DMS 273 (cell line): ENCODE data around the gene BEND5.

Experiments
- DNase-seq: peaks from one replicate; lab custom pipeline; 2025; ENCODE audit not compliant: unreplicated experiment; lab: John Stamatoyannopoulos, UW

Gene BEND5

GRCh38 chr1:48725341-48726046 lies 51.2 kb downstream of the BEND5 start:
- DNase-seq = no peak

GRCh38 chr1:48720929-48721328 lies 55.8 kb downstream of the BEND5 start:
- no peak for DNase-seq

GRCh38 chr1:48718705-48719104 lies 58.0 kb downstream of the BEND5 start:
- no peak for DNase-seq

- no peak for DNase-seq
Observed at GRCh38 chr1:48718116-48718630, 58.5 kb downstream of the BEND5 start.

- no peak for DNase-seq
Observed at GRCh38 chr1:48717082-48717481, 59.6 kb downstream of the BEND5 start.

GRCh38 chr1:48715921-48716320 lies 60.8 kb downstream of the BEND5 start:
- DNase-seq = no peak

GRCh38 chr1:48710915-48711314 lies 65.8 kb downstream of the BEND5 start:
- DNase-seq = no peak

- no peak for DNase-seq
Observed at GRCh38 chr1:48710318-48710717, 66.4 kb downstream of the BEND5 start.

- no peak for DNase-seq
Observed at GRCh38 chr1:48704736-48705135, 72.0 kb downstream of the BEND5 start.

GRCh38 chr1:48701445-48701844 lies 75.2 kb downstream of the BEND5 start:
- no peak for DNase-seq

- DNase-seq = peak; percentile 83
Observed at GRCh38 chr1:48697066-48697707, 79.5 kb downstream of the BEND5 start.

- no peak for DNase-seq
Observed at GRCh38 chr1:48695161-48695560, 81.5 kb downstream of the BEND5 start.

GRCh38 chr1:48693674-48694320 lies 82.9 kb downstream of the BEND5 start:
- peak; percentile 42 for DNase-seq

- DNase-seq = no peak
Observed at GRCh38 chr1:48693180-48693579, 83.5 kb downstream of the BEND5 start.

GRCh38 chr1:48692235-48692634 lies 84.5 kb downstream of the BEND5 start:
- no peak for DNase-seq

- DNase-seq = no peak
Observed at GRCh38 chr1:48691429-48692001, 85.2 kb downstream of the BEND5 start.

GRCh38 chr1:48688102-48688760 lies 88.5 kb downstream of the BEND5 start:
- peak; percentile 50 for DNase-seq

GRCh38 chr1:48687282-48688045 lies 89.2 kb downstream of the BEND5 start:
- DNase-seq = peak; percentile 18

- DNase-seq = no peak
Observed at GRCh38 chr1:48686159-48686558, 90.5 kb downstream of the BEND5 start.

- no peak for DNase-seq
Observed at GRCh38 chr1:48684381-48684780, 92.3 kb downstream of the BEND5 start.
